GM12878 (cell line): Measurements from ENCODE around the gene PDSS1. TPM values are rescaled to one million over a fixed set of nuclear protein-coding genes. Genes with fewer than 3 reads are reported as not detected.
A peak's percentile ranks its signal among the peaks of the same experiment; 100 is the strongest.
"Not testable (repeated sequence)": the region's sequence is repeated elsewhere in the genome, so short reads cannot be mapped to it uniquely, and the experiment has no call there.

Source experiments
- ATAC-seq: fragments of 200-7000 bp; cut with Tn5 transposase; 3 replicates; pipeline ENCODE4 v1.9.1; 2020; ENCODE audit warnings: mild to moderate bottlenecking, moderate library complexity
- BruUV-seq: library from RNA; stranded (reverse); fragments of 400-500 nt; replicated peaks from 2 replicates; lab custom pipeline; 2021; lab: Mats Ljungman, UMichigan
- CTCF ChIA-PET: fragments of 300-600 bp; sonication (Branson Sonifier 250); formaldehyde crosslinking; extraction: SDS; loops from one replicate; lab custom pipeline; 2021; ENCODE audit warnings: inconsistent platforms; lab: Yijun Ruan, JAX
- POLR2A ChIA-PET: fragments of 350-600 bp; formaldehyde crosslinking; extraction: SDS; loops from one replicate; lab custom pipeline; 2021; ENCODE audit warnings: inconsistent platforms; lab: Charles Lee
- RAD21 ChIA-PET: fragments of 300-600 bp; sonication (Branson Sonifier 250); formaldehyde crosslinking; loops from one replicate; lab custom pipeline; 2023; ENCODE audit warnings: antibody characterized with exemption; ENCODE audit not compliant: unreplicated experiment; lab: Charles Lee
- SMC1A ChIA-PET: fragments of 300-600 bp; sonication (Branson Sonifier 250); formaldehyde crosslinking; loops from one replicate; lab custom pipeline; 2023; ENCODE audit not compliant: unreplicated experiment, uncharacterized antibody; lab: Charles Lee
- DNase-seq: peaks from one replicate; pipeline ENCODE4 v3.0.0-alpha.2; 2011; ENCODE audit warnings: low read depth, low spot score
- FAIRE-seq: peaks from 3 replicates; lab custom pipeline; 2011; peaks lifted over from hg19 to GRCh38; lab: Jason Lieb, UNC
- H2AFZ ChIP-seq: 2 replicates; pipeline ENCODE4 v1.6.0; 2011; ENCODE audit warnings: low read depth, low read length, control low read depth; ENCODE audit not compliant: control insufficient read depth
- H3K27ac ChIP-seq: 2 replicates; pipeline ENCODE4 v1.5.1; 2011; ENCODE audit warnings: control low read depth; ENCODE audit not compliant: control insufficient read depth, insufficient read depth
- H3K27me3 ChIP-seq, 2 experiments: replicated peaks in 1 of 2; 2 replicates each; pipeline versions ENCODE4 v1.6.0 to v1.6.1; 2011; ENCODE audit warnings: low read length in 1 of 2; ENCODE audit not compliant: control insufficient read depth in 2 of 2, insufficient read depth in 2 of 2
- H3K36me3 ChIP-seq, 2 experiments: 2 replicates each; pipeline ENCODE4 v1.5.1; 2011; ENCODE audit warnings: low read length in 1 of 2; ENCODE audit not compliant: control insufficient read depth in 2 of 2, insufficient read depth in 2 of 2
- H3K4me1 ChIP-seq: 2 replicates; pipeline ENCODE4 v1.6.1; 2011; ENCODE audit warnings: mild to moderate bottlenecking, low read length, moderate library complexity, mixed read lengths; ENCODE audit not compliant: control insufficient read depth, insufficient read depth
- H3K4me2 ChIP-seq: 2 replicates; pipeline ENCODE4 v1.6.0; 2011; ENCODE audit warnings: control low read depth; ENCODE audit not compliant: control insufficient read depth, insufficient read depth
- H3K4me3 ChIP-seq: fragments of 200-600 bp; sonication (generic); 2 replicates; pipeline ENCODE4 v1.5.1; 2016
- H3K79me2 ChIP-seq: 2 replicates; pipeline ENCODE4 v1.6.0; 2011; ENCODE audit warnings: low read length; ENCODE audit not compliant: control insufficient read depth, insufficient read depth
- H3K9ac ChIP-seq: 2 replicates; pipeline ENCODE4 v1.8.0; 2011; ENCODE audit warnings: low read length, control low read depth, mixed read lengths; ENCODE audit not compliant: control insufficient read depth, insufficient read depth
- H3K9me3 ChIP-seq: replicated peaks from 3 replicates; pipeline ENCODE4 v1.5.1; 2011; ENCODE audit warnings: mild to moderate bottlenecking, low read length; ENCODE audit not compliant: control insufficient read depth, insufficient read depth
- H4K20me1 ChIP-seq: 2 replicates; pipeline ENCODE4 v1.6.0; 2011; ENCODE audit not compliant: control insufficient read depth, insufficient read depth
- RAD21 ChIP-seq: IDR thresholded peaks from 2 replicates; pipeline ENCODE4 v1.6.1; 2011; ENCODE audit warnings: mild to moderate bottlenecking, low read depth, low read length, moderate library complexity; ENCODE audit not compliant: insufficient read depth
- SMC3 ChIP-seq: IDR thresholded peaks from 2 replicates; pipeline ENCODE4 v1.6.1; 2011; ENCODE audit warnings: low read length, improper control_type of control experiment, borderline replicate concordance
- WGBS: methylation state at CpG from one replicate; pipeline ENCODE4 v1.1.6; 2016; ENCODE audit warnings: low lambda C conversion rate; ENCODE audit not compliant: insufficient replicate concordance, insufficient coverage; ENCODE audit errors: missing lambda C conversion rate; 5-methylcytosine and 5-hydroxymethylcytosine counted together
- in situ Hi-C: fragments of 300-500 bp; cut with MboI; formaldehyde crosslinking; loops from 9 replicates; pipeline ENCODE4 v1.14.3; 2018; ENCODE audit warnings: mixed read lengths
- intact Hi-C: fragments of 100-400 bp; cut with micrococcal nuclease; formaldehyde crosslinking; loops from one replicate; pipeline ENCODE4 v1.14.2; 2022; ENCODE audit not compliant: unreplicated experiment
- polyA plus RNA-seq, 11 experiments: library from polyadenylated mRNA; depleted of rRNA in 4 of 11; unstranded in 6 of 11; stranded (reverse) in 5 of 11; fragments of >200 nt; fragmentation: Nextera tagmentation in 4 of 11; fragmentation: Illumina TruSeq in 1 of 11; extraction: Ambion mirVana in 4 of 11; extraction: Trizol in 1 of 11; gene quantifications; 1 replicate in 1 of 11; 2 replicates in 10 of 11; pipeline versions ENCODE4 v1.2.1 to v1.2.3, GENCODE V29; 2011 to 2016; ENCODE audit warnings: inconsistent platforms in 2 of 11, missing spikeins in 2 of 11, low read depth in 1 of 11
- total RNA-seq, 4 experiments: library from RNA; depleted of rRNA in 3 of 4; stranded (reverse); fragments of >200 nt in 3 of 4; fragmentation: Illumina TruSeq in 1 of 4; extraction: Trizol in 1 of 4; gene quantifications; 2 replicates each; pipeline versions ENCODE4 v1.2.1 to v1.2.3, GENCODE V29; 2013 to 2021
- TF ChIP-seq, protein P1 (sequence below), 3 experiments: IDR thresholded peaks in 2 of 3; conservative IDR thresholded peaks in 1 of 3; 2 replicates each; pipeline ENCODE4 v1.5.1; 2011; ENCODE audit warnings: low read depth in 3 of 3, low read length in 3 of 3, mild to moderate bottlenecking in 3 of 3, control low read depth in 2 of 3, moderate library complexity in 2 of 3, inconsistent platforms in 1 of 3, mixed read lengths in 1 of 3; ENCODE audit not compliant: control insufficient read depth in 2 of 3, insufficient read depth in 1 of 3; ENCODE audit errors: extremely low read depth in 1 of 3

PDSS1 gene
- total and polyA plus RNA-seq, 10 of the 15 experiments (the other 5 are each of a cell fraction or from before 2014, with no cell fraction given): 12.2 to 48.2 (median 35.9) TPM

GRCh38 chr10:26684667-26685264 lies 12.7 kb upstream of the PDSS1 start:
- peak overlapping the region; percentile 41; the same call in 1 of the 2 replicates for H2AFZ ChIP-seq
- H3K9me3 ChIP-seq, H3K4me3 ChIP-seq, H3K79me2 ChIP-seq, RAD21 ChIA-PET, H3K27ac ChIP-seq, BruUV-seq, H3K27me3 ChIP-seq, H4K20me1 ChIP-seq, H3K4me2 ChIP-seq, in situ Hi-C loops, POLR2A ChIA-PET, H3K9ac ChIP-seq, H3K36me3 ChIP-seq, H3K4me1 ChIP-seq: not testable (repeated sequence)
- ChIA-PET CTCF (interaction anchor here (1.6 to 2.8 kb wide), 2 partner anchors 19 to 197 kb away, joined by 5 to 22 read pairs; no protein-coding TSS in a partner anchor), SMC1A (interaction anchor here (1.2 to 2.3 kb wide), 2 partner anchors 192 to 197 kb away, joined by 3 to 13 read pairs; no protein-coding TSS in a partner anchor)
- peak; percentile 36; the same call in 1 of the 2 replicates for TF ChIP-seq RAD21
- TF ChIP-seq, protein P1, sequence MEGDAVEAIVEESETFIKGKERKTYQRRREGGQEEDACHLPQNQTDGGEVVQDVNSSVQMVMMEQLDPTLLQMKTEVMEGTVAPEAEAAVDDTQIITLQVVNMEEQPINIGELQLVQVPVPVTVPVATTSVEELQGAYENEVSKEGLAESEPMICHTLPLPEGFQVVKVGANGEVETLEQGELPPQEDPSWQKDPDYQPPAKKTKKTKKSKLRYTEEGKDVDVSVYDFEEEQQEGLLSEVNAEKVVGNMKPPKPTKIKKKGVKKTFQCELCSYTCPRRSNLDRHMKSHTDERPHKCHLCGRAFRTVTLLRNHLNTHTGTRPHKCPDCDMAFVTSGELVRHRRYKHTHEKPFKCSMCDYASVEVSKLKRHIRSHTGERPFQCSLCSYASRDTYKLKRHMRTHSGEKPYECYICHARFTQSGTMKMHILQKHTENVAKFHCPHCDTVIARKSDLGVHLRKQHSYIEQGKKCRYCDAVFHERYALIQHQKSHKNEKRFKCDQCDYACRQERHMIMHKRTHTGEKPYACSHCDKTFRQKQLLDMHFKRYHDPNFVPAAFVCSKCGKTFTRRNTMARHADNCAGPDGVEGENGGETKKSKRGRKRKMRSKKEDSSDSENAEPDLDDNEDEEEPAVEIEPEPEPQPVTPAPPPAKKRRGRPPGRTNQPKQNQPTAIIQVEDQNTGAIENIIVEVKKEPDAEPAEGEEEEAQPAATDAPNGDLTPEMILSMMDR (IDR thresholded peaks at IDR 0.05 in 2 of 3, conservative IDR thresholded peaks at IDR 0.05 in 1 of 3; ENCODE audit: control insufficient read depth in 2 of 3, extremely low read depth in 1 of 3, insufficient read depth in 1 of 3, low read depth in 3 of 3, low read length in 3 of 3): peak; percentile 33 to 44 (median 42); a peak in 4 of 6 replicates
- peak; percentile 38; the same call in 1 of the 2 replicates for TF ChIP-seq SMC3
- intact Hi-C loops: loop anchor here (2.0 kb wide), 1 partner anchor 198 kb away; no protein-coding TSS in a partner anchor
- 16% methylated on average over 6 of the region's 6 CpGs for WGBS
- DNase-seq (peak; percentile 15), ATAC-seq (peak; percentile 99), FAIRE-seq (peak; percentile 87)
